A549 (cell line): ENCODE results near the gene RNFT1.
"Not testable (repeated sequence)": the region's sequence is repeated elsewhere in the genome, so short reads cannot be mapped to it uniquely, and the experiment has no call there.

Source experiments
- CTCF ChIP-seq: fragments of >200 bp; sonication (Bioruptor Twin); formaldehyde crosslinking; IDR thresholded peaks from 3 replicates; pipeline ENCODE4 v1.5.1; 2016
- E2F6 ChIP-seq: IDR thresholded peaks from 2 replicates; pipeline ENCODE4 v1.6.1; 2012; ENCODE audit warnings: low read depth, borderline replicate concordance

- not testable (repeated sequence) for TF ChIP-seq CTCF, E2F6
Measured at GRCh38 chr17:59975166-59975565, 10.6 kb upstream of the RNFT1 start.
